GM19463 (cell line): ENCODE measurements around the gene KRT31.
"Not testable (repeated sequence)": the region's sequence is repeated elsewhere in the genome, so short reads cannot be mapped to it uniquely, and the experiment has no call there.

Experiments
- ATAC-seq: cut with Tn5 transposase; IDR thresholded peaks from one replicate; pipeline ENCODE4 v1.9.1; 2021; ENCODE audit warnings: mild to moderate bottlenecking, moderate library complexity; ENCODE audit not compliant: unreplicated experiment

KRT31 gene

GRCh38 chr17:41347869-41348760 lies 49.3 kb downstream of the KRT31 start:
- no peak for ATAC-seq

GRCh38 chr17:41346421-41346820 lies 51.0 kb downstream of the KRT31 start:
- ATAC-seq: not testable (repeated sequence)

DNA sequence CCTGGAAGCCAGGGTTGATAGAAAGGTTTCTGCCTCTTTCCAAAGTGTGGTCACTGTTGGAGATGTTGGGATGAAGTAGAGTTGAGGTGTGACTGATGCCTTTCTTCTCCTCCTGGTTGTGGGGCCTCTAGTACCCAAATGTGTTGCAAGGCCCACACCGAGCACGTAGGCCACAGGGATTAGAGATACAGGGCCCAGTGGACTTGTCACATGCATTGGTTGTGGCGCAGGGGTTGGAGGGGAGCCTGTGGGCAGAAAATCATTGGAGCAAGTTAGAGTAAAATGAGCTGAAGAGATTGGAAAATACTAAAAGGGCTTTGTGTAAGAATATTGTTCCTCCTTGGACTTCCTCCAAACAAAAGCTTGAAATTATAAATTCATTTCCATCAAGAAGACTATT lies 51.4 kb downstream of the KRT31 start:
- no peak for ATAC-seq
